A673 (cell line): ENCODE data around the gene HIC2. TPM values are rescaled to one million over a fixed set of nuclear protein-coding genes. Genes with fewer than 3 reads are reported as not detected.
A peak's percentile ranks its signal among the peaks of the same experiment; 100 is the strongest.
"Not testable (repeated sequence)": the region's sequence is repeated elsewhere in the genome, so short reads cannot be mapped to it uniquely, and the experiment has no call there.

Experiments used
- Bru-seq: library from RNA; stranded (reverse); fragments of 400-500 nt; gene quantifications from one replicate; lab custom pipeline; 2021; lab: Mats Ljungman, UMichigan
- BruChase-seq, 2 experiments: library from RNA; stranded (reverse); fragments of 400-500 nt; gene quantifications; one replicate each; lab custom pipeline; 2021; lab: Mats Ljungman, UMichigan
- BruUV-seq: library from RNA; stranded (reverse); fragments of 400-500 nt; replicated peaks from 2 replicates; lab custom pipeline; 2021; lab: Mats Ljungman, UMichigan
- CTCF ChIA-PET: fragments of 300-600 bp; sonication (Branson Sonifier 250); formaldehyde crosslinking; loops from one replicate; lab custom pipeline; 2022; ENCODE audit warnings: antibody characterized with exemption; lab: Charles Lee
- POLR2A ChIA-PET: fragments of 300-600 bp; sonication (Branson Sonifier 250); formaldehyde crosslinking; loops from one replicate; lab custom pipeline; 2022; ENCODE audit warnings: antibody characterized with exemption; ENCODE audit not compliant: low non-redundant PET; lab: Charles Lee
- DNase-seq: peaks from one replicate; pipeline ENCODE4 v3.0.0-alpha.2; 2015; ENCODE audit warnings: low spot score
- H3K27ac ChIP-seq: fragments of 200-600 bp; sonication (generic); 2 replicates; pipeline ENCODE4 v1.5.1; 2016; ENCODE audit warnings: mixed run types, low read depth, mild to moderate bottlenecking, mixed read lengths, antibody characterized with exemption, low read length; ENCODE audit not compliant: poor library complexity, severe bottlenecking
- H3K27me3 ChIP-seq: fragments of 200-600 bp; sonication (generic); replicated peaks from 2 replicates; pipeline ENCODE4 v1.6.1; 2017; ENCODE audit warnings: mixed run types, low read depth, mild to moderate bottlenecking, mixed read lengths, antibody characterized with exemption, low read length; ENCODE audit not compliant: insufficient read depth, poor library complexity
- H3K36me3 ChIP-seq: fragments of 200-600 bp; sonication (generic); 2 replicates; pipeline ENCODE4 v1.6.1; 2016; ENCODE audit warnings: mixed run types, mild to moderate bottlenecking, mixed read lengths, antibody characterized with exemption, low read length; ENCODE audit not compliant: insufficient read depth, poor library complexity, severe bottlenecking
- H3K4me1 ChIP-seq: fragments of 200-600 bp; sonication (generic); 2 replicates; pipeline ENCODE4 v1.6.1; 2017; ENCODE audit warnings: mixed run types, mild to moderate bottlenecking, mixed read lengths, antibody characterized with exemption, low read length; ENCODE audit not compliant: insufficient read depth, poor library complexity, severe bottlenecking
- H3K4me3 ChIP-seq: fragments of 200-600 bp; sonication (generic); 2 replicates; pipeline ENCODE4 v1.5.1; 2016; ENCODE audit warnings: low read depth, mixed run types, mild to moderate bottlenecking, mixed read lengths, low read length; ENCODE audit not compliant: poor library complexity, severe bottlenecking
- H3K9me3 ChIP-seq: fragments of 200-600 bp; sonication (generic); 2 replicates; pipeline ENCODE4 v1.6.1; 2016; ENCODE audit warnings: mixed run types, low read depth, mild to moderate bottlenecking, mixed read lengths, antibody characterized with exemption, low read length; ENCODE audit not compliant: poor library complexity, severe bottlenecking
- intact Hi-C: fragments of 100-400 bp; cut with micrococcal nuclease; formaldehyde crosslinking; loops from one replicate; pipeline ENCODE4 v1.10.0; 2022; ENCODE audit not compliant: unreplicated experiment
- long read RNA-seq: library from polyadenylated mRNA; stranded (forward); transcript quantifications from one replicate; pipeline ENCODE4 v2.0.0, GENCODE V29; 2022
- total RNA-seq: library from RNA; stranded (reverse); gene quantifications from 2 replicates; pipeline ENCODE4 v1.2.3, GENCODE V29; 2021

Gene HIC2, protein sequence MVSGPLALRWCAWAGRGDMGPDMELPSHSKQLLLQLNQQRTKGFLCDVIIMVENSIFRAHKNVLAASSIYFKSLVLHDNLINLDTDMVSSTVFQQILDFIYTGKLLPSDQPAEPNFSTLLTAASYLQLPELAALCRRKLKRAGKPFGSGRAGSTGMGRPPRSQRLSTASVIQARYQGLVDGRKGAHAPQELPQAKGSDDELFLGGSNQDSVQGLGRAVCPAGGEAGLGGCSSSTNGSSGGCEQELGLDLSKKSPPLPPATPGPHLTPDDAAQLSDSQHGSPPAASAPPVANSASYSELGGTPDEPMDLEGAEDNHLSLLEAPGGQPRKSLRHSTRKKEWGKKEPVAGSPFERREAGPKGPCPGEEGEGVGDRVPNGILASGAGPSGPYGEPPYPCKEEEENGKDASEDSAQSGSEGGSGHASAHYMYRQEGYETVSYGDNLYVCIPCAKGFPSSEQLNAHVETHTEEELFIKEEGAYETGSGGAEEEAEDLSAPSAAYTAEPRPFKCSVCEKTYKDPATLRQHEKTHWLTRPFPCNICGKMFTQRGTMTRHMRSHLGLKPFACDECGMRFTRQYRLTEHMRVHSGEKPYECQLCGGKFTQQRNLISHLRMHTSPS
- 11.3 and 13.1 TPM in 2 replicates for total RNA-seq
- percentile 53 among the genes with signal in this experiment for Bru-seq, nascent RNA
- BruChase-seq, experiment 1, labeled RNA remaining after a 2-hour chase, result percentile 65 among the genes with signal in this experiment
- percentile 62 among the genes with signal in this experiment for BruChase-seq, experiment 2, labeled RNA remaining after a 6-hour chase
- long read RNA-seq, partial matches to known transcripts, result 0 of 3 reads
- long read RNA-seq, other reads (novel, unspliced or antisense), result 3 of 3 reads

DNA sequence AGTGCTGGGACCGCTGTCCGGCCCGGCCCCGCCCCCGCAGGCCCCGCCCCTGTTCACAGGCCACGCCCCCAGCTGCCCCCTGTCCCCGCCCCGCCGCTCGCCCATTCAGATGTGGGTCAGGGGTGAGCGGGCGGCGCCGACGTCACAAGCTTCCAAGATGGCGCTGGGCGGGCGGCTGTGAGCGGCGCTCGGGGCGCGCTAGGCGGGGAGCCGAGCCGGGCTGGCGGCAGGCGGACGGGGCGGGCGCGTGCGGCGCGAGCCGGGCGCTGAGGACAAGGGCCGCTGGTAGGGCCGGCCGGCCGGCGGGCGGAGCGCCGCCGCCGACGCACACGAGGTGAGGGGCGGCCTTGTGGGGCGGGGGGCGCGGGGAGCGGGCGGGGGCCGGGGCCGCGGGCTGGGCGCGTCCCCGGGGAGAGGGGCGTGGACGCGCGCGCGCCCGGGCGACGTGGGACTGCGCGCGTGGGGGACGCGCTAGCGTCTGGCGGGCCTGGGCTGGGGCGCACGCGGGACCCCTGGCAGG, at the start of gene HIC2:
Gene HIC2, plus strand, starts transcription at position 145 of the 520 bp plus-strand sequence. CDS start 25,461 bp downstream, outside the sequence.
- H3K4me1 ChIP-seq, H3K9me3 ChIP-seq, intact Hi-C loops, CTCF ChIA-PET, H3K27me3 ChIP-seq, H3K27ac ChIP-seq, POLR2A ChIA-PET, H3K36me3 ChIP-seq, BruUV-seq, DNase-seq: not testable (repeated sequence)
- H3K4me3 ChIP-seq, result peak within 1 kb of the TSS; percentile 43

DNA sequence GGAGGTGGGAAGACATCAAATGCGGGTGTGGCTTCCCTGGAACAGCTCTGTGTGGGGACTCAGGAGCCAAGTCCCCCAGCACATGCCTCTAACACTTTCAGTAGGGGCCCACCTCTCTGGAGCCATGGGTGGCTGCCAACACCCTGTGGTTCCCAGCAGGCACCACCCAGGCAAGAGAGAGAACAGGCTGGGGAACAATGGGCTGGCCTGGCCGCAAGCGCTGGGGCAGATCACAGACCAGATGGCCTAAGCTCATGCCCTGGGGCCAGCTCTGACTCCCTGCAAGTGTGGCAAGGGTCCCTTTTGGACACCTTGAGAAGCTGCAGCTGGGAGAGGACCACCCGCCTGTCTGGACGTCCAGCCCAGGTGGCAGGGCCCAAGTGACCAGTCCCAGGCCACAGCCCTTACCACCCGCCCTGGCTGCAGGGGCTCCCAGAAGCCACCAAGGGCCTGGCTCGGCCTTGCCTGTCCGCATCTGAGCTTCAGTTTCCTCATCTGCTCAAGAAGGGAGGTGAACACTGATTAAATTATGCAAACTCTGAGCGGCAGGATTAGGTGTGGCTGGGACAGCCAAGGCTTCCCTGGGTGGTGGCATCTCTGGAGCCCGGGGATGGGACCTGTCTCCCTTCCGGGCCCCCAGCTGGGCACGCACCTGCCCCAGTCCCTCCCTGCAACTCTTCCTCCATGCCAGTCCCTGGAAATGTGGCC, 48.4 kb upstream of the HIC2 start:
- H3K4me3 ChIP-seq, H3K4me1 ChIP-seq, H3K36me3 ChIP-seq, H3K27me3 ChIP-seq, DNase-seq, H3K27ac ChIP-seq, POLR2A ChIA-PET, H3K9me3 ChIP-seq, CTCF ChIA-PET, BruUV-seq, intact Hi-C loops: not testable (repeated sequence)

DNA sequence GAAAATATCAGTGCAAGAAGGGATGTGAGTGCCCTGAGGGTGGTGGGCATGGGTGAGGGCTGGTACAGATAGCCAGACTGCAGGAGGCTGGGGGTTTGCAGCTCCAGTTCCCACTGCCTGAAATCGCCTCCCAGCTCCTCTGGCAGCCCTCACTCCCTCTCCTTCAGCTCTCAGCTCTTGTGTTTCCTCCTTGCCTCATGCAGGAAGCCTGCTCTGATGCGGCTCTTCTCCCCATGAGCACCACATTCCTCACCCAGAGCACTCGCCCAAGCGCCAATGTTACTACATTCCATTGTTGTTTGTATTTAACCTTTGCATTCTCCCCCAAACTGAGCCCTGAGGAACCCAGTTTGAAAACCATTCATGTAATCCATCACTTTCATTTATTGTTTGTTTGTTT, 41.3 kb upstream of the HIC2 start:
- H3K4me3 ChIP-seq, H3K27me3 ChIP-seq, BruUV-seq, H3K4me1 ChIP-seq, DNase-seq, POLR2A ChIA-PET, H3K36me3 ChIP-seq, H3K27ac ChIP-seq, H3K9me3 ChIP-seq, CTCF ChIA-PET, intact Hi-C loops: not testable (repeated sequence)

DNA sequence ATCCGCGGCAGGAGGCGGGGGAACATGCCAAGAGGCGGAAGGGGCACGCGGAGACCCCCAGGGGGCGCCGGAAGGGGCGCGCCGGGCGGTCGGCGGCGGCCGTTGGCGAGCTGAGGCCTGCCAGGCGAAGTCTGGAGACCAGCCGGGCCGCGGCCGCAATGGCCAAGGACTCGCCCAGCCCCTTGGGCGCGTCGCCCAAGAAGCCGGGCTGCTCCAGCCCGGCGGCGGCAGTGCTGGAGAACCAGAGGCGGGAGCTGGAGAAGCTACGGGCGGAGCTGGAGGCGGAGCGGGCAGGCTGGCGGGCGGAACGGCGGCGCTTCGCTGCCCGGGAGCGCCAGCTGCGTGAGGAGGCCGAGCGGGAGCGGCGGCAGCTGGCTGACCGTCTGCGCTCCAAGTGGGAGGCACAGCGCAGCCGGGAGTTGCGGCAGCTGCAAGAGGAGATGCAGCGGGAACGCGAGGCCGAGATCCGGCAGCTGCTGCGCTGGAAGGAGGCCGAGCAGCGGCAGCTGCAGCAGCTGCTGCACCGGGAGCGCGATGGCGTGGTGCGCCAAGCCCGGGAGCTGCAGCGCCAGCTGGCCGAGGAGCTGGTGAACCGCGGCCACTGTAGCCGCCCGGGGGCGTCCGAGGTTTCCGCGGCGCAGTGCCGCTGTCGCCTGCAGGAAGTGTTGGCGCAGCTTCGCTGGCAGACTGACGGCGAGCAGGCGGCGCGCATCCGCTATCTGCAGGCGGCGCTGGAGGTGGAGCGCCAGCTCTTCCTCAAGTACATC, 33.3 kb upstream of the HIC2 start, which contains the start of gene RIMBP3B:
Gene RIMBP3B, plus strand, starts transcription at position 51 of the 767 bp plus-strand sequence. Its CDS starts 108 bp downstream, at position 159.
- H3K27ac ChIP-seq, H3K4me1 ChIP-seq, H3K9me3 ChIP-seq, DNase-seq, BruUV-seq, POLR2A ChIA-PET, CTCF ChIA-PET, H3K27me3 ChIP-seq, H3K4me3 ChIP-seq, intact Hi-C loops, H3K36me3 ChIP-seq: not testable (repeated sequence)

GRCh38 chr22:21384468-21385357, 32.5 kb upstream of the HIC2 start:
- BruUV-seq, H3K9me3 ChIP-seq, CTCF ChIA-PET, H3K4me1 ChIP-seq, H3K4me3 ChIP-seq, H3K36me3 ChIP-seq, H3K27me3 ChIP-seq, DNase-seq, H3K27ac ChIP-seq, intact Hi-C loops, POLR2A ChIA-PET: not testable (repeated sequence)

GRCh38 chr22:21389480-21389879, 27.7 kb upstream of the HIC2 start:
- H3K27ac ChIP-seq, BruUV-seq, H3K4me1 ChIP-seq, H3K27me3 ChIP-seq, CTCF ChIA-PET, DNase-seq, intact Hi-C loops, H3K9me3 ChIP-seq, POLR2A ChIA-PET, H3K4me3 ChIP-seq, H3K36me3 ChIP-seq: not testable (repeated sequence)
